PFSK-1 (cell line): ENCODE data around the gene MYOM3.

ENCODE experiments used
- FOXP2 ChIP-seq: optimal IDR thresholded peaks from 2 replicates; pipeline ENCODE3; 2011; ENCODE audit warnings: borderline replicate concordance, control low read depth, inconsistent platforms; ENCODE audit not compliant: insufficient read depth; ENCODE audit errors: extremely low read length, extremely low read depth
- POLR2AphosphoS5 ChIP-seq: IDR thresholded peaks from 2 replicates; pipeline ENCODE4 v1.6.1; 2012; ENCODE audit warnings: low read depth, mild to moderate bottlenecking, control low read depth, low read length, moderate library complexity
- REST ChIP-seq, 2 experiments: IDR thresholded peaks; 2 replicates each; pipeline versions ENCODE4 v1.6.1 to v1.8.0; 2011 to 2012; ENCODE audit warnings: low read depth in 2 of 2, low read length in 2 of 2, control low read depth in 1 of 2, inconsistent platforms in 1 of 2, mild to moderate bottlenecking in 1 of 2, moderate library complexity in 1 of 2; ENCODE audit not compliant: insufficient read depth in 1 of 2
- SIN3A ChIP-seq: IDR thresholded peaks from 2 replicates; pipeline ENCODE4 v1.6.1; 2012; ENCODE audit warnings: mild to moderate bottlenecking, low read length, moderate library complexity, borderline replicate concordance; ENCODE audit not compliant: insufficient read depth
- TAF1 ChIP-seq: IDR thresholded peaks from 2 replicates; pipeline ENCODE4 v1.6.1; 2012; ENCODE audit warnings: low read length, control low read depth, borderline replicate concordance; ENCODE audit not compliant: insufficient read depth

The MYOM3 gene

GRCh38 chr1:24102961-24103360 is 9.0 kb downstream of the MYOM3 start:
- TF ChIP-seq SIN3A (no peak), POLR2AphosphoS5 (no peak), FOXP2 (no peak), TAF1 (no peak)

GRCh38 chr1:24101796-24102586 is 9.9 kb downstream of the MYOM3 start:
- no peak for TF ChIP-seq POLR2AphosphoS5

- TF ChIP-seq TAF1 = no peak
- TF ChIP-seq SIN3A = no peak
- no peak for TF ChIP-seq FOXP2
- TF ChIP-seq POLR2AphosphoS5 = no peak
- no peak for TF ChIP-seq REST (IDR thresholded peaks at IDR 0.05; ENCODE audit: insufficient read depth in 1 of 2, low read depth in 2 of 2, low read length in 2 of 2)
Measured at GRCh38 chr1:24100945-24101737, 10.8 kb downstream of the MYOM3 start.

DNA sequence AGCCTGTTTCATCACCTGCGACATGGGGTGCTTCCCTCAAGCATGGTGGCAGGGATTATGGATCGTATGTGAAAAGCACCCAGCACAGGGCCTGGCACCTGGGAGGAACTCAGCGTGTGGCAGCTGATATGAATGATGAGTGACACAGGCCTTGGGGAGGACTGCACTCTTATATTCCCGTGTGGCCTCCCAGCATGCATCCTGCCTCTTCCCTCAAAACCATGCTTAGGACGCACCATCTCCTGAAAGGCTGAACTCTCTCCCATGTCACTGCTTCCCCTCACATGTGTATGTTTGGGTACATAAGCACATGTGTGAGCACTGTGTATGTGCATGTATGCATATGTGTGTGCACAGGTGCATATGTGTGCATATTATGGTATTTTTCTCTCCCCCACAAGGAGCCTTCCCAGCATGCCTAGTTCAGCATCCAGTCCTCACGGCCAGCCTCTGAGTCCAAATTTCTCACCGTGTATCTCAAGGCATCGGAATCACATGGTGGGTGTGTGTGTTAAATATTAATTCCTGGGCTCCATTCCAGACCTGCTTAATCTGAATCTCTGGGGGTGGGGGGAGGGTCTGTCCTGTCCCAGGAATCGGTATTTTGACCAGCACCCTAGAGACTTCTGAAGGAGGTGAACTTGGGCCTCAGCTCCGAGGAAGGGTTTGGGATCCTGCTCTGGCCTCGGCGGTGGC is 12.8 kb downstream of the MYOM3 start:
- TF ChIP-seq FOXP2 = no peak
- no peak for TF ChIP-seq REST (IDR thresholded peaks at IDR 0.05; ENCODE audit: insufficient read depth in 1 of 2, low read depth in 2 of 2, low read length in 2 of 2)
- no peak for TF ChIP-seq SIN3A
- no peak for TF ChIP-seq POLR2AphosphoS5
- TF ChIP-seq TAF1 = no peak

DNA sequence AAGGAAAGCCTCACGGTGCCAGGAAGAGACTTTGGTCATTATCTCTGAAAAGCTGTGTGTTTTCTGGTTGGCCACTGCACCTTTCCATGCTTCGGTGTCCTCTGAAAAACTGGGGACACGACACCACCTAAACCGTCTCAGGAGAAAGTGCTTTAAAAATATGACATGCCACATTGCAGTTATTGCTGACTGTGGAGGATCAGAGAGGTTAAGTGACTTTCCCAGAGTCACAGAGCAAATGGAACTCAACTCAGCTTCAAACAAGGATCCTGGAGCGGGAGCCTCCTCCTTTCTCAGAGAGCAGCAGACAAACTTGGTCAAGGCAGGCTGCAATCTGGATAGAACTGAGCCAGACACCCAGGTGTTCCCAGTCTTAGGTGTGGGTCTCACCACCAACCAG is 13.8 kb downstream of the MYOM3 start:
- TF ChIP-seq TAF1 (no peak), POLR2AphosphoS5 (no peak), SIN3A (no peak), REST (IDR thresholded peaks at IDR 0.05; ENCODE audit: insufficient read depth in 1 of 2, low read depth in 2 of 2, low read length in 2 of 2) (no peak), FOXP2 (no peak)
